T-helper 2 cell treated with Interferon-gamma antibody and Interleukin-4, amounts not matched to agents 5 μg/mL and 100 μg/mL, for 36 hours (primary cell): ENCODE data around the gene ING1.
"Not testable (repeated sequence)": the region's sequence is repeated elsewhere in the genome, so short reads cannot be mapped to it uniquely, and the experiment has no call there.

Experiments used
- DNase-seq: peaks from one replicate; pipeline ENCODE4 v3.0.0; 2021; ENCODE audit warnings: low spot score
- H3K27ac Mint-ChIP-seq: one replicate; pipeline ENCODE4 v1.8.0; 2021; ENCODE audit warnings: mild to moderate bottlenecking, mixed read lengths
- H3K27me3 Mint-ChIP-seq: one replicate; pipeline ENCODE4 v1.8.0; 2021; ENCODE audit warnings: low read depth, mixed read lengths
- H3K36me3 Mint-ChIP-seq: one replicate; pipeline ENCODE4 v1.8.0; 2021; ENCODE audit warnings: low read depth, mixed read lengths
- H3K4me1 Mint-ChIP-seq: one replicate; pipeline ENCODE4 v1.8.0; 2021; ENCODE audit warnings: low read depth, mixed read lengths
- H3K4me3 Mint-ChIP-seq: one replicate; pipeline ENCODE4 v1.8.0; 2022; ENCODE audit warnings: mild to moderate bottlenecking, moderate library complexity, mixed read lengths
- H3K9me3 Mint-ChIP-seq: one replicate; pipeline ENCODE4 v1.8.0; 2021; ENCODE audit warnings: mixed read lengths

The ING1 gene

DNA sequence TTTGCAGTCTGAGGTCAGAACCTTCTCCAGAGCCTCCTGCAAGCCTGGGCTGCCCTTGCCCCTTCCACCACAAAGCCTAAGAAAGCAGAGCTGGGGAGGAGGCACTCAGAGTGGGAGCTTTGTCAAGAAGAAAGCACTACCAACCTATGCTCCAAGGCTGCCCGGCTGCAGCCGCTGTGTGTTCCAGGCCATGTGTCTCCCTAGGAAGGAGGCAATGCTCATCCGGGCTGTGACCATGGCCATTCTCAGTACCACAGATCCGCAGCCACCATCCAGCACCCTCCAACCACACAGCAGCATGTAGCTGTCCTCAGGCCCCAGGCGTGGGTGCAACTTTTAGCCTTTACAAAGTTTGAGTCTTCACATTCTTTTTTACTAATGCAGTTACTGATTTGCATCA lies 29.6 kb upstream of the ING1 start:
- Mint-ChIP-seq H3K4me1 (no peaks in the 10 kb centered on the region), H3K27me3 (no peaks in the 10 kb centered on the region), H3K27ac (no peak overlapping the region), H3K36me3 (peaks cover 33% of the 10 kb centered on the region), H3K4me3 (no peak overlapping the region), H3K9me3 (no peaks in the 10 kb centered on the region)
- no peak for DNase-seq

DNA sequence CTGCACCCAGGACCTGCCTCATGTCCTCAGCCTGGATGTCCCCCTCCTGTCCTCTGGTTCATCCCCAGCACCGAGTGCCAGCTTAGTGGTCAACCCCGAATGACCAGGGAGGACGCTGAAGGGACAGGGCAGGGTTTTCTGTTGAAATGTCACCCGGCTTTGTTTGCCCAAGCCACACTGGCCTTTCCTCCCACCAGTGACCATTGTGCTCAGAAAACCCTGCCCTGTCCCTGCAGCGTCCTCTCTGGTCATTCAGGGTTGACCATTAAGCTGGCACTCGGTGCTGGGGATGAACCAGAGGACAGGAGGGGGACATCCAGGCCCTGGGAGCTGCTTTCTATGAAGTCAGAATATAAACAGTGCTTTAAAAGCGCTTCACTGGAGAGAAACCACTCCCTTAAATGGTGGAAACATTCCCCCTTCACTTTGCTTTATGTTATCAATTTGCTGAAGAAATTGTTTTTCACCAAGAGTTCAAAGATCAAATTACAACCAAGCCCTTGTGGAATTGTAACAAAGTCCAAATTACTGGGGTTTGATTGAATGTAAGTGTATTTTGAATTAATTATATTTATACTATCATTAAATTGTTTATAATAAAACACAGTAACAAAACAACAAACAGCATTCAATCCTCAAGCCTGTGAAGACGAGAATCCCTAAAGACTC lies 29.0 kb upstream of the ING1 start:
- no peaks in the 10 kb centered on the region for H3K27me3 Mint-ChIP-seq
- no peak overlapping the region for H3K27ac Mint-ChIP-seq
- peaks cover 32% of the 10 kb centered on the region for H3K36me3 Mint-ChIP-seq
- no peaks in the 10 kb centered on the region for H3K9me3 Mint-ChIP-seq
- no peak overlapping the region for H3K4me3 Mint-ChIP-seq
- DNase-seq = no peak
- H3K4me1 Mint-ChIP-seq = no peaks in the 10 kb centered on the region

DNA sequence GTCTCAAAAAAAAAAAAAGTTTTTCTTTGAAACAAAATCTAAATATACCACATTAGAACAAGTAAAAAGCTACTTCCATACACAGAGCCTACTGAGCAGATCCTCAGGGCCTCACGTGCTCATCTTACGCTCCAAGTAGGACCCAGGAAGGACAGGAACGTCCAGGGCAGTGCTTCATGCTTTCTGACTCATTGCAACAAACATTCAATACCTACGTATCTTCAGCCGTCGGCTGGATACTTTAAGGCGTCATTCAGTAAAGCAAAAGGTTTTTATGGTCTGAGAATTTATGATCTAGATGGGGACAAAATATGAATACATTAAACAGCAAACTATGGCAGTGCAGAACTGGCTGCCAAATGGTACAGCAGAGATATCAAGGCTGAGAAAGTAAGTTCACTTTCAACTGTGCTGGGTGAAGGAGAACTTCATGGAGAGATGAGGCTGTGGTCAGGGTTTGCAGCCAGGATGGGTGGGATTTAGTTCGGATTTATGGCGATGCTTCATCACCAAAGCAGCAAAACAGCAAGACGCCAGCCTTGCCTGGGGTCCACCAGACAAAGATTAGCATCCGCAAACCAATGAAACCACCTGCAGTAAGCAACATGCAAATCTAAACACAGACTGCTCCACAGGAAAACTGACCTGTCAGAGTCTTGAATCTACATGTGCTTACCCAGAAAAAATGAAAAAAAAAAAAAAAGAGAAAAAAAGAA lies 28.0 kb upstream of the ING1 start:
- DNase-seq = no peak
- Mint-ChIP-seq H3K27me3 (no peaks in the 10 kb centered on the region), H3K27ac (no peak overlapping the region), H3K4me3 (no peak overlapping the region), H3K36me3 (peaks cover 29% of the 10 kb centered on the region), H3K4me1 (no peaks in the 10 kb centered on the region), H3K9me3 (no peaks in the 10 kb centered on the region)

DNA sequence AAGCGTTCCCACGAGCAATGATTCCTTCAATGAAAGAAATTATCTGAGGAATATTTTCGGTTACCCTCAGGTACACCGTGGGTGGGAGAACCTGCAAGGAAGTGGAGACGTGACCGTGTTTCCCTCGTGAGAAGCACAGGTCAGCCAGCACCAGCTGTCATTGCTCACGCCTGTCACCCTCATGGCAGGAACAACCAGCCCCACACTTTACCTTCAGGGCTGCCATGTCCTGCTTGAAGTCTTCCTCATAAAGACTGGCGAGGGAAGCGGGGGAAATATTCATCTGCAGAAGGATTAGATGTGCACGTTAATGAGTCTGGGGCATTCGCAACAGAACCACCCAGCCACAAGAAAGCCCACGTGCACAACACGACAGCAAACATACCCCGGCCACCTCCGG lies 25.8 kb upstream of the ING1 start:
- no peak overlapping the region for H3K4me3 Mint-ChIP-seq
- H3K27me3 Mint-ChIP-seq = no peaks in the 10 kb centered on the region
- no peak overlapping the region for H3K27ac Mint-ChIP-seq
- no peaks in the 10 kb centered on the region for H3K9me3 Mint-ChIP-seq
- DNase-seq = no peak
- H3K4me1 Mint-ChIP-seq = no peaks in the 10 kb centered on the region
- H3K36me3 Mint-ChIP-seq = peaks cover 27% of the 10 kb centered on the region

DNA sequence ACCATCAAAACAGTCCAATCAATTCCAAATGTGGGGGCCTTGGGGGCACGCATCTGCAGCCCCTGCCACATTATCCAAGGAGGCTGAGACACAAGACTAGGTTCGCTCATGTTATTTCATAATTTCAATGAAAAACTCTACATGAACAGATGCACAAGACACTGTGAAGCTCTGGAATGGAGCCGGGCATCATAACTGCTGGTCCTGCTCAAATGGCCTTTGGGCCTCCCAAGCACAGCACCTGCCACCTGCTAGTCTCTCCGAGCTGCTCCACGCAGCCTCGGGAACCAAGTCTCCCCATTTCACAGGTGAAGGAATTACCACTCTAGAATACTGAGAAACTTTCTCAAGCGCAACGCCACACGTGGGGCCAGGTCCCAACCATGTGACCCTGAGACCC lies 24.5 kb upstream of the ING1 start:
- Mint-ChIP-seq H3K4me1 (no peaks in the 10 kb centered on the region), H3K9me3 (no peaks in the 10 kb centered on the region), H3K36me3 (peaks cover 27% of the 10 kb centered on the region), H3K27ac (no peak overlapping the region), H3K4me3 (no peak overlapping the region), H3K27me3 (no peaks in the 10 kb centered on the region)
- no peak for DNase-seq

DNA sequence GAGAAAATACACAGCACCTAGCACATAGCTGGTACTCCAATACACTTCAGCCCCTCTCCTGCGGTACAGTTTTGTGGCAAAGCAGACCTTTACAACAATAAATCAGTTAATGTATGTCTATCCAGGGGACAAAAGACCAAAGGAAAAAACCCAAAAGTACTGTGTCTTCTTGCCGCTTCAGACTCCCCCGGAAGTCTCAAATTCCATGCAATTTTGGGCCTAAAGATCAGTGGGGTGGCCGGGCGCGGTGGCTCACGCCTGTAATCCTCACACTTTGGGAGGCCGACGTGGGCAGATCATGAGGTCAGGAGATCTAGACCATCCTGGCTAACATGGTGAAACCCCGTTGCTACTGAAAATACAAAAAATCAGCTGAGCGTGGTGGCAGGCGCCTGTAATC lies 23.8 kb upstream of the ING1 start:
- peaks cover 27% of the 10 kb centered on the region for H3K36me3 Mint-ChIP-seq
- H3K9me3 Mint-ChIP-seq = no peaks in the 10 kb centered on the region
- H3K4me1 Mint-ChIP-seq = no peaks in the 10 kb centered on the region
- DNase-seq = no peak
- no peaks in the 10 kb centered on the region for H3K27me3 Mint-ChIP-seq
- H3K27ac Mint-ChIP-seq = no peak overlapping the region
- no peak overlapping the region for H3K4me3 Mint-ChIP-seq

DNA sequence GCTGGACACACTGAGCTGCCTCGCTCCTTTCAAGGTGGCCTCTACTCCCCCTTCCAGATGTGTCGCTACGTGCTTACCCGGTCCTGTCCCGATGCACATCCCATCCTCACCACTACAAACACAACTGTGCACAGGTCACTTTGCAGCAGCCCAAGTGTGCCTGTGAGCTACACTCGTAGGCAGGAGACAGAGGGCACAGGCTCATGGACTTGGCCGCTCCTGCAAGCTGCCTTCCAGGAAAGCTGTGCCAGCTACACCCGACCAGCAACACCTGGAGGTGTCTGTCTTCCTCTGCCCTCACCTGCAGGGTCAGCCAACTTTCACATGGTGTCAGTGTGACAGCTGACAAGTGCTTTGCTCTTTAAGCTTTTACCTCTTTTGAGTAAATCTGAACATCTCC lies 23.0 kb upstream of the ING1 start:
- no peak overlapping the region for H3K4me3 Mint-ChIP-seq
- no peaks in the 10 kb centered on the region for H3K27me3 Mint-ChIP-seq
- peaks cover 24% of the 10 kb centered on the region for H3K36me3 Mint-ChIP-seq
- DNase-seq = no peak
- no peak overlapping the region for H3K27ac Mint-ChIP-seq
- H3K9me3 Mint-ChIP-seq = no peaks in the 10 kb centered on the region
- H3K4me1 Mint-ChIP-seq = no peaks in the 10 kb centered on the region

DNA sequence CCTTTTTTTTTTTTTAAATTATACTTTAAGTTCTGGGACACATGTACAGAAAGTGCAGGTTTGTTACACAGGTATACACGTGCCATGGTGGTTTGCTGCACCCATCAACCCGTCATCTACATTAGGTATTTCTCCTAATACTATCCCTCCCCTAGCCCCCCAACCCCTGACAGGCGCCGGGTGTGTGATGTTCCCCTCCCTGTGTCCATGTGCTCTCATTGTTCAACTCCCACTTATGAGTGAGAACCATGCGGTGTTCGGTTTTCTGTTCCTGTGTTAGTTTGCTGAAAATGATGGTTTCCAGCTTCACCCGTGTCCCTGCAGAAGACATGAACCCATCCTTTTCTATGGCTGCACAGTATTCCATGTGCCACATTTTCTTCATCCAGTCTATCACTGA lies 17.7 kb upstream of the ING1 start:
- not testable (repeated sequence) for H3K27ac Mint-ChIP-seq, H3K9me3 Mint-ChIP-seq, DNase-seq, H3K4me3 Mint-ChIP-seq, H3K27me3 Mint-ChIP-seq
- Mint-ChIP-seq H3K4me1 (peaks cover 23% of the 10 kb centered on the region), H3K36me3 (peaks cover 33% of the 10 kb centered on the region)

DNA sequence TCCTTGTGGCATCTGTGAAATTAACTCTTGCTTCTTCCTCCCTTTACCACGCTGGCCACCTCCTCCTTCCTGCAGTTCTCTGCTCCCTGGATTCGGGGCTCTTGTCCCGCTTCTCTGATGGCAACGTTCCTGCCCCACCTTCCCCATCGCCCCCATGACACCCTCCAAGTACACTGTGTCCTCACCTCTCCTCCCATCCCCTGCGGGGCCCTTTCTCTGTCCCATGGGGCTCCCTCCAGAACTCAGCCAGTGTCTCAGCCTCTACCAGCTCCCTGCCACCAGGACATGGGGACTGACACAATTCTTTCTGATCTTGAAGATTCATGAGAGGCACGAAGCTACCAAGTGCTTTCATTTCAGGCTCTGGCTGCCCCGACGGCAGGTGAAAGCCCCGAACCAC lies 16.7 kb upstream of the ING1 start:
- Mint-ChIP-seq H3K27ac (peak overlapping the region; percentile 28), H3K27me3 (no peaks in the 10 kb centered on the region), H3K9me3 (no peaks in the 10 kb centered on the region), H3K4me3 (no peak overlapping the region), H3K4me1 (peaks cover 23% of the 10 kb centered on the region), H3K36me3 (peaks cover 29% of the 10 kb centered on the region)
- DNase-seq = no peak

DNA sequence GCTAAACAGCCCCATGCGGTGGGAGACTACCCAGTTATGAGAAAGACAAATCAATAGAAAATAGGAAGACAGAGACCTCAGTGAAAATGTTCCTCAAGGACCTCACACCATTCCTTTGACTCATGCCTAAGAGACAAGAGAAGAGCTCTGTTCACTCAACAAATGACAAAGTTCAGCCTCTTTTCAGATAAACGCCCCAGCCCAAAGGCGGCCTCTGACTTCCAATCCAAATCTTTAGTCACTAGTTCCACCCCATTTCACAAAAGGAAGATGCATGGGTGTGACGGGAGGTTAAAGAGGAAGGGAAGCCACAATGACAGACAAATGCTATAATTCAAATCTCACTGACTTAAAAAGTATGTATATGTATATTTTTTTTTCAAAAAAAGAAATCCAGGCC lies 15.7 kb upstream of the ING1 start:
- peaks cover 29% of the 10 kb centered on the region for H3K4me1 Mint-ChIP-seq
- peaks cover 35% of the 10 kb centered on the region for H3K36me3 Mint-ChIP-seq
- H3K4me3 Mint-ChIP-seq = no peak overlapping the region
- H3K27me3 Mint-ChIP-seq = no peaks in the 10 kb centered on the region
- no peak for DNase-seq
- H3K27ac Mint-ChIP-seq = no peak overlapping the region
- no peaks in the 10 kb centered on the region for H3K9me3 Mint-ChIP-seq

DNA sequence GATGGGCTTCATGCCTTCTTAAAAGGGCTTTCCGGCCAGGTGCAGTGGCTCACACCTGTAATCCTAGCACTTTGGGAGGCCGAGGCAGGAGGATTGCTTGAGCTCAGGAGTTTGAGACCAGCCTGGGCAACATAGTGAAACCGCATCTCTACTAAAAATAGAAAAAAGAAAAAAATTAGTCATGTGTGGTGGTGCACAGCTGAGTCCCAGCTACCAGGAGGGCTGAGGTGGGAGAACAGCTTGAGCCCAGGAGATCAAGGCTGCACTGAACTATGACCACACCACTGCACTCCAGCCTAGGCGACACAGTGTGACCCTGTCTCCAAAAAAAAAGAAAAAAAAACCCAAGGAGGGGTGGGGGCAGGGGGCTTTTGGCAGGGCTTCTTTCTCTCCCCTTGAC lies 14.8 kb upstream of the ING1 start:
- no peak overlapping the region for H3K27ac Mint-ChIP-seq

DNA sequence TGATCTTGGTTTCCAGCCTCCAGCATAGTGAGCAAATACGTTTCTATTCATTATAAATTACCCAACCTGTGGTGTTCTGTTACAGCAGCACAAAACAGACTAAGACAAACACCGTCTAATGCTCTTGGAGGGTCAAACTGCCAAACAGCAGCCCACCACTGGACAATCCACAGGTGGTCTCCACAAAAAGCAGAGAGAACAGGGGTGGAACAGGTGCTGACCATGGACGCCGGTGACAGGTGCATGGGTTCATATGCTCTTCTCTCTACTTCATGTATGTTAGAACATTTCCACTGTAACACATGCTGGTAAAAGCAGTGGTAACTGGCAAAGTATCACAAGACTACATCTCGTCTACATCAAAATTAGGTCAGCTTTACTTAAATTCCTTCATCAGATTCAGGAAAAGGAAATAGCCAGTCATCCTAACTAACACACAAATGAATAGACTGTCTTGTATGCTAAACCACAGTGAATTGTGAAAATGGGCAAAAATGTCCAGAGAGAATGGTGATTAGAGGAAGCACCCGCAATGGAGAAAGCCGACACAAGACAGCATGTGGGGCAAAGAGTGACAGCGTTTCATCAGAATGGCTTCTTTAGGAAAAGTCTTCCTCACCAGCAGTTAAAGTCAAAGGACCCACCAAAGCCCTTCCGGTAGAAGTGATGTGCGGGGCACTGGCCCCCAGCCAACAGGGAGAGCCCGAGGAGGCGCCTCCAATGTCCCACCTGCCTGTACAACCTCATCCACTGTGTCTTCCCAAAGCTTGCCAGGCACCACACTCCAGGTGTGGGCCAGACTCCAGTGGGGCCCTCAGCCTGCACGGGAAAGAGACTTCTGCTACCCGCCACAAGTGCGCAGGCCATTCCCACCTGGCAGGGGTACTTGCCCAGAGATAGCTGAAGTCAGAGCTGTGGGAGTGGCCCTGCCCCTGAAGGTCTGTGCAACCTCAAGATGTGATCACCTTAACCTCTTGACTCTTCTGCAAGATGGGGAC lies 14.1 kb upstream of the ING1 start:
- H3K4me1 Mint-ChIP-seq = peaks cover 36% of the 10 kb centered on the region

More for the DNA sequence above, 14.8 kb upstream of the ING1 start:
- H3K4me3 Mint-ChIP-seq = no peak overlapping the region
- no peak for DNase-seq
- no peaks in the 10 kb centered on the region for H3K9me3 Mint-ChIP-seq
- H3K4me1 Mint-ChIP-seq = peaks cover 35% of the 10 kb centered on the region
- H3K36me3 Mint-ChIP-seq = peaks cover 40% of the 10 kb centered on the region
- no peaks in the 10 kb centered on the region for H3K27me3 Mint-ChIP-seq

DNA sequence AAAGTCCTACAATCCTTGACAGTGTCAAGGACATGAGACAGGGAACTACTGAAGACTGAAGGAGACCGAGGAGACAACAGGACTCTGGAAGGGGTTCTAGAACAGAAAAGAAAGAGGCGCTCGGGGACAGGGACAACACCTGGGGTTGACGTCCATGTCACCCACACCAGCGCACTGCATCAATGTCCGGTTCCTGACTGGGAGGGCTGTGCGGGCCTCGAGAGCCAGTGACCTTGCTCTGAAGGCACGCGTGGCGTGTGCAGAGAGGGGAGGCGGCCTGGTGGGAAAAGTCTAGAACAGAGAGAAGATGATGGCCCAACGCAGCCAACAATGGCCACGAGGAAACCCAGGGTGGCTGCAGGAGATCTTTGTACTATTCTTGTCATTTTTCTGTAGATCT lies 13.3 kb upstream of the ING1 start:
- H3K4me3 Mint-ChIP-seq = no peak overlapping the region
- peaks cover 42% of the 10 kb centered on the region for H3K4me1 Mint-ChIP-seq
- H3K27ac Mint-ChIP-seq = no peak overlapping the region
- DNase-seq = no peak
- no peaks in the 10 kb centered on the region for H3K9me3 Mint-ChIP-seq
- no peaks in the 10 kb centered on the region for H3K27me3 Mint-ChIP-seq
- H3K36me3 Mint-ChIP-seq = peaks cover 42% of the 10 kb centered on the region

More for the DNA sequence above, 14.1 kb upstream of the ING1 start:
- H3K27me3 Mint-ChIP-seq = no peaks in the 10 kb centered on the region
- H3K27ac Mint-ChIP-seq = no peak overlapping the region
- no peak for DNase-seq
- H3K4me3 Mint-ChIP-seq = no peak overlapping the region
- no peaks in the 10 kb centered on the region for H3K9me3 Mint-ChIP-seq
- peaks cover 42% of the 10 kb centered on the region for H3K36me3 Mint-ChIP-seq

DNA sequence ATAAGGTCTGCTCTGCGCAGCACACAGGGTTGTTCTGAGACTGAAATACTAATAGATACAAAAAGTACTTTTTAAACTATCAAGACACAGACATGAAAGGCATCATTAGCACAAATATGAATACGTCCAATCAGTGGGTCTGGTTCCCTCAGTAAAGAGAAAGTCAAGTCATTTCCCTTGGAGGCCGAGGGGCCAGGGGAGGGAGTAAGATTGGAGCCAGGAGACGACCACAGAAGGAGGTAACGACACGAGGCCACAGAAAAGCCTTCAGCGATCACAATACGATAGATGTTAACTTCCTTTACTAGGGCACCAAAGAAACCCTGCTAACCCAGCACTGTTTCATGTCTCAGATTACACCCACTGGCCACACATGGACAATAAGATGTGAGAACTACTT lies 12.9 kb upstream of the ING1 start:
- DNase-seq = no peak
- no peaks in the 10 kb centered on the region for H3K27me3 Mint-ChIP-seq
- peaks cover 42% of the 10 kb centered on the region for H3K36me3 Mint-ChIP-seq
- H3K27ac Mint-ChIP-seq = no peak overlapping the region
- no peaks in the 10 kb centered on the region for H3K9me3 Mint-ChIP-seq
- no peak overlapping the region for H3K4me3 Mint-ChIP-seq
- H3K4me1 Mint-ChIP-seq = peaks cover 43% of the 10 kb centered on the region
